ENCODE measurements around the gene CYP20A1.

The CYP20A1 gene

GRCh38 chr2:203352604-203353255 is 113.9 kb downstream of the CYP20A1 start:
- no peak for DNase-seq (ENCODE audit: low read depth, low spot score)
- H3K27ac ChIP-seq = no peak overlapping the region

DNA sequence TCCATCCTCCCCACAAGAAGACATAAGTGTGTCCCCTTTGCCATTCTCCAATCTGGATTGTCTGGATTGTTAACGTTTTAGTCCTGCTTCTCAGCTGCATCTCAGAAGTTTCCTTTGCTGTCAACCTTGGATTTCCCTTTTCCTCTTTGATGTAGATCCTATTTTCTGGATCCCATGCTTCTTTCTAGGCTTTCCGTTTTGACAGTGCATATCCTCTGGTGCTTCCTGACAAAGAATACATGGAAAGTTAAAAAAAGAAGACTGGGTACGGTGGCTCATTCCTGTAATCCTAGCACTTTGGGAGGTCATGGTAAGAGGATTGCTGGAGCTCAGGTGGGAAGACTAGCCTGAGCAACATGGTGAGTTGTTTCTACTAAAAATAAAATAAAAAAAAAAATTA is 116.1 kb downstream of the CYP20A1 start:
- no peak overlapping the region for H3K27ac ChIP-seq
- DNase-seq (ENCODE audit: low read depth, low spot score) = no peak
